ENCODE measurements around the gene SUSD1. TPM values are rescaled to one million over a fixed set of nuclear protein-coding genes. Genes with fewer than 3 reads are reported as not detected.

The SUSD1 gene
- total and polyA plus RNA-seq, 2 of the 13 experiments (the other 11 are each of a cell fraction or from before 2014, with no cell fraction given) = 25.9 to 32.3 TPM

- H3K27me3 ChIP-seq (ENCODE audit: control insufficient read depth in 1 of 2, insufficient read depth in 2 of 2, low read length in 2 of 2) = no peaks in the 10 kb centered on the region
- no peaks in the 10 kb centered on the region for H3K79me2 ChIP-seq (ENCODE audit: insufficient read depth, low read length)
- 67% methylated on average over 3 of the region's 3 CpGs for WGBS (ENCODE audit: low lambda C conversion rate)
- no peak overlapping the region for H3K27ac ChIP-seq (ENCODE audit: extremely low read length, insufficient read depth, low read length)
- ChIA-PET POLR2A (no interaction called here), CTCF (ENCODE audit: low intra/inter-chr PET ratio, low total read pairs) (no interaction called here)
- ATAC-seq (no peak), FAIRE-seq (no peak), DNase-seq (ENCODE audit: low spot score) (no peak)
- no peak overlapping the region for H2AFZ ChIP-seq (ENCODE audit: low read length)
- no peaks in the 10 kb centered on the region for H4K20me1 ChIP-seq (ENCODE audit: insufficient read depth, low read length)
- TF ChIP-seq PHB2 (IDR thresholded peaks at IDR 0.05; ENCODE audit: partially characterized antibody) = no peak
- no peak for TF ChIP-seq ZNF672 (CRISPR knock-in tag; IDR thresholded peaks at IDR 0.05)
- TF ChIP-seq FOXM1 (CRISPR knock-in tag; IDR thresholded peaks at IDR 0.05) = no peak
- TF ChIP-seq DPF2 (CRISPR knock-in tag; IDR thresholded peaks at IDR 0.05; ENCODE audit: borderline replicate concordance, low read depth) = no peak
- no peak for TF ChIP-seq ZNF224 (CRISPR knock-in tag; IDR thresholded peaks at IDR 0.05)
- TF ChIP-seq ZBTB34 (CRISPR knock-in tag; IDR thresholded peaks at IDR 0.05) = no peak
- no peak for TF ChIP-seq ZNF556 (CRISPR knock-in tag; IDR thresholded peaks at IDR 0.05; ENCODE audit: borderline replicate concordance)
- no peak for TF ChIP-seq RBM39 (IDR thresholded peaks at IDR 0.05; ENCODE audit: low read depth, low read length, poor library complexity, severe bottlenecking)
- no peaks in the 10 kb centered on the region for H3K9me3 ChIP-seq (ENCODE audit: low read length)
- BruUV-seq (replicated peaks) = no TSS peak
- H3K36me3 ChIP-seq (replicated peaks in 1 of 2; ENCODE audit: control insufficient read depth in 1 of 2, insufficient read depth in 2 of 2, low read length in 2 of 2) = no peaks in the 10 kb centered on the region
- no peak overlapping the region for H3K4me3 ChIP-seq (replicated peaks in 1 of 3; ENCODE audit: insufficient read depth in 1 of 3, low read depth in 2 of 3, low read length in 3 of 3)
- H3K4me2 ChIP-seq (ENCODE audit: low read depth, low read length) = no peak overlapping the region
- intact Hi-C loops (cut with micrococcal nuclease; ENCODE audit: unreplicated experiment) (no loop called here), in situ Hi-C loops (cut with HindIII; ENCODE audit: extremely low pct_ligation_motif_present, low pct_unique_long_range_greater_than_20kb) (no loop called here)
- peaks cover 24% of the 10 kb centered on the region for H3K4me1 ChIP-seq (ENCODE audit: insufficient read depth, low read length)
- H3K9ac ChIP-seq (ENCODE audit: insufficient read depth, low read depth, low read length) = no peak overlapping the region
Measured at GRCh38 chr9:112013266-112013665, 161.8 kb downstream of the SUSD1 start.

Measured in HepG2 (cell line).